Measurements from ENCODE around the gene SLC26A11.
"Not testable (repeated sequence)": the region's sequence is repeated elsewhere in the genome, so short reads cannot be mapped to it uniquely, and the experiment has no call there.

Gene SLC26A11

DNA sequence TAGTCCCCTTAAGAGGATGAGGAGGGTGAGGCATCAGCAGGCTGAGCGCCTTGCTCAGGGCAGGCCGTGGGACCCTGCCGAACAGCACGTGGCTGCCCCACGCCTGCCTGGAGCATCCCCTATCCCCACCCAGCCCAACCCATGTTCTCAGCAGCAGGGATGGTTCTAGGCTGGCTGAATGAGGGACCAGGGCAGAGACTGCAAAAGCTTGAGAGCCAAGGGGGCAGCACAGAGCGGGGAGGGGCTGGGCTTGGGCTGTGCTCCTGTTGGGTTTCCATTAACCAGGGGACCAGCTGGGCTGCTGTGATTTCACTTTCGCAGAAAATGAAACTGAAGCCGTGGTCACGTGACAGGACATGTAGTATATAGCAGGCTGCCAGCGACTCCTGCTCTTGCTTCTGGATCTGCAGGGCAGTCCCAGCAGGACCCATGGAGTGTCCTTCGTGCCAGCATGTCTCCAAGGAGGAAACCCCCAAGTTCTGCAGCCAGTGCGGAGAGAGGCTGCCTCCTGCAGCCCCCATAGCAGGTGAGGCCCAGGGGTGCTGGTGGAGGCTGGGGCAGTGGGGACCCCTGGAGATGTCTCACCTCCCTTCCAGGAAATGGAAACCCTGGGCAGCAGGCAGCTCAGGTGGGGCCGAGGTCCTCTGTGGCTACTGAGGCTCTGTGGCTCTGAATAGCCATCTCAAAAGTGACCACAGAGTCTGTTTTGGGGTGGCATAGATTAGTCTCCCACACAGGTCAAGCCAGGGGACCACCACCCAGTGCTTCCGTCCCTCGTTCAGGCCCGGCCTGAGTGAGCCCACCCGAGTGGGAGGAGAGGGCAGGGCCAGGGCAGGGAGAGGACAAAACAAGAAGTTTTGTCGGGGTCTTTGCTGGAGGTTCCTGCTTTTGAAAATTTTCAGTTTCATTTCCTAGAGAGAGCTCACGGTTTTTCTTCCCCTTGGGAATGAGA, 43.3 kb downstream of the SLC26A11 start:
- peak; percentile 80 for DNase-seq

DNA sequence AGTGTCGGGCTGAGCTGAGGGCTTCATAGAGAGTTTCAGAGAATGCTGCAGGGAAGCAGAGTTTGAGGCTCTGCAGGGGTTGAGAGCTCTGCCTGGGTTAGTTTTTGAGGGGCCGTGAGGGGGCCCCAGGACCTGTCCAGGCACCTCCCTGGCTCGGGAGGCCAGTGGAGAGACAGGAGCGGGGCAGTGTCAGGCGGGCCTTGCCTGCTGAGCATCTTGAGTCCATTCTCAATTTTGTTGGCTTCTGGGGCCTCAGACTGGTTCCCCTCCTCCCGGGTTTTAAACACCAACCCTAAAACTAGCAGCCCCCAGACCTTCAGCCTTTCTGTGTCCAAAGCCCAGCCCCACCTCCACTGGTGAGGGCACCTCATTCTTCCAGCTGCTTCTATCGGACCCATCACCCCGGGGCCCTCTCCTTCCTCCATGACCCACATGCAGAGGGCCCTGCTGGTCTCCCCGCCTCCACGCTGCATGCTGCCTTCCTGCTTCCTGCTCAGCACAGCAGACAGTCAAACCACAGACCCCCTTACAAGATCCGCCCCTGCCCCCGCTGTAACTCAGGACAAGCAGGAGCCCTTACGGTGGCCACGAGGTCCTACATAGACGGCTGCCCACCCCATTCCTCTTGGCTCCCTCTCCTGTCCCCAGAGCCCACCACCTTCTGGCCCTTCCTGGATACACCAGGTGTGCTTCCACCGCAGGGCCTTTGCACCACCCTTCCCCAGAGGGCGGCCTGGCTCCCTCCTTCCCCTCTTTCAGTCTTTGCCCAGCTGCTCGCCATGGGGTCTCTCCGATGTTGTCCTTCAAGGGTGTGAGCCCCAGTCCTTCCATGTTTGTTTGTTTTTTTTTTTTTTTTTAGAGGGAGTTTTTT, 44.2 kb downstream of the SLC26A11 start:
- DNase-seq: no peak

DNA sequence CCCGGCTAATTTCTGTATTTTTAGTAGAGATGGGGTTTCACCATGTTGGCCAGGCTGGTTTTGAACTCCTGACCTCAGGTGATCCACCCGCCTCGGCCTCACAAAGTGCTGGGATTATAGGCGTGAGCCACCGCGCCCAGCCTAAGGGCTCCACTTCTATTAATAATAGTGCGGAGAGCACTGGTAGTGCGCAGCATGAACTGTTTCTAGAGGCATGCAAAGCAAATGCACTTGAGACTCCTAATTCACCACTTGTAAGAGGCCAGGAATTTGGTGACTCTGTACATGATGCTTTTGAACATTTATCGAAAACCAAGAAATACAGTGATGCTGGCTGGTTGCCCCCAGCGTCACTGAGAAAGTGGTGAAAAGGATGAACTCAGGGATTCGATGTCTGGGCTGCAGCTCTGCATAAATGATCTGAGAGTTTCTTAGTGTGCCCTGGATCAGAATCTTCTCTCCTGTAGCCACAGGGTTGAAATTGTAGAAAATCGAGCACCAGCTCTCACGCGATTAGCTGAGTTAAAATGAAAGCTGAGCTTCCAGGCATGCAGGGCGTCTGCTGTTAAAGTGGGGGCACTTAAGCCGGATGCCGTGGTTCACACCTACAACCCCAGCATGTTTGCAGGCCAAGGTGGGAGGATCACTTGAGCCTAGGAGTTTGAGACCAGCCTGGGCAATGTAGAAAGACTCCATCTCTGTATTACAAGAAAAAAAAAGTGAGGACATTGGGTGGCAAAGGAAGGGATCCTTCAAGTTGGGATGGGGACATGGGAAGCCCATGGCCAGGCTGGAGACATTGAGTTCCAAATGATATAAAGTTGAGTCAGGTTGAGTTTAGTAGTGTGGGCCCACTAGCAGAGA, 45.2 kb downstream of the SLC26A11 start:
- no peak for DNase-seq

DNA sequence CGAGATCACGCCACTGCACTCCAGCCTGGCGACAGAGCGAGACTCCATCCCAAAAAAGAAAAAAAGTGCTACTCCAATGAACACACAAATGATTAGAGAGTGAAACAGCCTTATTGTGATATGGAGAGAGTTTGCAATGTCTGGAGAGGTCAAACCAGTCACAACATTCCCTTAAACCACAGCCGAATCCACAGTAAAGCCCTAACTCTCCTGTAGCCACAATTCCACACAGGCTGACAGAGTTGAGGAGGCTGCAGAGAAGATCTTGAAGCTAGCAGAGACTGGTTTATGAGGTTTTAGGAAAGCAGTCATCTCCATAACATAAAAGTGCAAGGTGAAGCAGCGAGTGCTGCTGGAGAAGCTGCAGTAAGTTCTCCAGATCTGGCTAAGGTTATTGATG, 47.2 kb downstream of the SLC26A11 start:
- no peak for DNase-seq

GRCh38 chr17:80268427-80268826, 48.2 kb downstream of the SLC26A11 start:
- DNase-seq: no peak

DNA sequence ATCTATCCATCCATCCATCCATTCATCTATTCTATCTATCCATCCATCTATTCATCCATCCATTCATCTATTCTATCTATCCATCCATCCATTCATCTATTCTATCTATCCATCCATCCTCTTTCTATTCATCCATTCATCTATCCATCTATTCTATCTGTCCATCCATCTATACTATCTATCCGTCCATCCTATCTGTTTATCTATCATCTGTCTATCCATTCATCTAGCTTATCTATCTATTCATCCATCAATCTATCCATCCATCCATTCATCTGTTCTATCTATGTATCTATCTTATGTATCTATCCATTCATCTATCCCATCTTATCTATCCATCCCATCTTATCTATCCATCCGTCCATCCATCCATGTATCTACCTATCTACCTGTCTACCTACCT, 49.2 kb downstream of the SLC26A11 start:
- DNase-seq: no peak

DNA sequence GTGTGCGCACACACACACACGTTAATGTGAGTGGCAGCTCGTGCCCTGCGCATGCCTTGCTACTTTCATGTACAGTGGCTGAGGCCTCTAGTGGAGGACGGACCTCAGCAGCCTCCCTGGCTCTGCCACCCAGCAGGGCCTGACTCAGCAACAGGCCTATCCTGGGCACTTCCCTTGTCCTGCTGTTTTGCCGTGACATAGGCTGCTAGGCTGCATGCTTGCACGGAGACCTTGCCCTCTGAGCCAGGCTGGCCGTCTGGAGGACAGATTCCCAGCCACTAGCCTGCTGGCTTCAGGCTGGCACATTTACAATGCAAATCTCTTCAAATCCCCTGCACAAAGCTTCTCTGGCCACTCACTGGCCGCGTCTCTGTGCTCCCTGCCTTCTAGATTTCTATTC, 49.9 kb downstream of the SLC26A11 start:
- DNase-seq: no peak

DNA sequence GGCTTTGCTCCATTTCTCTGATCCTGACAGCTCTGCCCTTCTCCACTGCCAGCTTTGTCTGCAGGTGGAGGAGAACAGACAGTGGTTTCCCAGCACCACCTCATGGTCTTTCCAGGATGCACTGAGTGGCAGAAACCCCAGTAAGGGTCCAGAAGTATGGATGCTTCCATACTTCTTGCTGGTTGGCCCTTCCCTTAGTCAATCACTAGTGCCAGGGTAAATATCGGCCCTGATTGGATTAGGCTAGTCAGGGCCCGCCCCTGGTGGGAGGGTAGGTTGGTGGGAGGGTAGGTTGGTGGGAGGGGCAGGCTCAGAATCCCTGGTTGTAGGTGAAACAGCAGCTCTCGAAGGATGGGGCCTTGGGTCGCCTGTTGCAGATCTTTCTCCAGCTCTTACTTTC, 50.6 kb downstream of the SLC26A11 start:
- DNase-seq: peak; percentile 56

- no peak for DNase-seq
These were observed 52.1 kb downstream of the SLC26A11 start for GRCh38 chr17:80272366-80272765.

- no peak for DNase-seq
These were observed 54.1 kb downstream of the SLC26A11 start for GRCh38 chr17:80274331-80274730.

DNA sequence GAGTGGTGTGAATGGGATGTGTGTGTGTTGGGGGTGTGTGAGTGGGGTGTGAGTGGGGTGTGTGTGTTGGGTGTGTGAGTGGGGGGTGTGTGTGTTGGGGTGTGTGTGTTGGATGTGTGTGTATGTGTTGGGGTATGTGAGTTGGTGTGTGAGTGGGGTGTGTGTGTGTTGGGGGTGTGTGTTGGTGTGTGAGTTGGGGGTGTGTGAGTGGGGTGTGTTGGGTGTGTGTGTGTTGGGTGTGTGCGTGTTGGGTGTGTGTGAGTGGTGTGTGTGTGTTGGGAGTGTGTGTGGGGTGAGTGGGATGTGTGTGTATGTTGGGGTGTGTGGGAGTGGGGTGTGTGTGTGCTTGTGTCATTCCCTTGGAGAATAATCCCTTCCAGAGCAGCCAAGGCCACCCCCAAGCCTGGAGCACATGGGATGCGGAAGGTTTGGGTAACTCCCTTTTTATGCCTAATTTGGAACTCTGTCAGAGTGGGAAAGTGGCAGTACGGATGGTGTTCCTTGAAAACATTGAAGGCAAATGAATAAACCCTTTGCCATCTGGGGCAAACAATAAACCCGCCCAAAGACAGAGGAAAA, 54.7 kb downstream of the SLC26A11 start:
- DNase-seq: no peak

- not testable (repeated sequence) for DNase-seq
These were observed 55.6 kb downstream of the SLC26A11 start for GRCh38 chr17:80275857-80276256.

DNA sequence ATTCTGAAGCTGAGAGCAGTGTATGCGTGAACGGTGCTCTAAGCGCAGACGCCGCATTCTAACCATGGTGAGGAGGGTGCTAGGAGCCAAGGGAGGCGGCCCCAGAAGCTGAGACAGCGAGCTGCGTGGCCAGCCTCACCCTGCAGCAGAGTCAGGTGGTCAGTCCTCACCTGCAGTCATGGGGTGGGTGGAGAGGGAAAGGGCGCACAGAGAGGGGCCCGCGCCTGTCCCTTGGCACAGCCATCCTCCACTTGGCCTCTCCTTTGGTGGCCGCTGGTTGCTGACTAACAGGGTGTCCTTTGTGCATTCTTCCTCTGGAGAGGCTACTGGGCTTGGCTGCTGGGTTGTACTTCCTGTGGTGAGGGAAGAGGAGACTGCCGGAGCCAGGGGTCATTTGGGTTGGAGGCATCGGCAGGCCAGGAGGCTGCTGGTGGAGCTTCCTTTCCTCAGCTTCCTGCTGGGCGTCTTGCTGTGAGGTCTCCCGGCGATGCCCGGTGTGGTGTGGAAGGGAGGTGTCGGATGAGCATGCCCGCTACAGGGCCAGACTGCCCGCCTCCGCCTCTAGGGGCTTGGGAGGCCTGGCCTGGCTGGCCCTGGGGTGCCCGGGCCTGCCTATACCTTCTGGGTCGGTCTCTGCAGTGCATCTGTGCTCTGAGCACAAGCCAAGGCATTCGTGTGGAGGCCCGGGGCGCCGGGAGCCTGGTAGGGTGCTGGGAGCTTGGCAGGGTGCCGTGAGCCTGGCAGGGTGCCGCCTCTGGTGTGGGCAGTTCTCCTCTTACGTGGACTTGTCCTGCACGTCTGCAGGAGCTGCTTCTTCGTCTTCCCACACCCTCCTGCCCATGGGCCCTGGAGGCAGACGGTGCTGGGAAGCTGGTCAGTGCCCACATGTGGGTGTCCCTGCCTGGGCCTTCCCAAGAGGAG, 57.8 kb downstream of the SLC26A11 start:
- no peak for DNase-seq

- DNase-seq: no peak
These were observed 59.7 kb downstream of the SLC26A11 start for GRCh38 chr17:80279895-80280294.

- no peak for DNase-seq
These were observed 61.3 kb downstream of the SLC26A11 start for GRCh38 chr17:80281516-80281915.

GRCh38 chr17:80283116-80283852, 63.1 kb downstream of the SLC26A11 start:
- no peak for DNase-seq

GRCh38 chr17:80284631-80285030, 64.4 kb downstream of the SLC26A11 start:
- DNase-seq: no peak

- DNase-seq: no peak
These were observed 65.2 kb downstream of the SLC26A11 start for GRCh38 chr17:80285237-80285920.

DNA sequence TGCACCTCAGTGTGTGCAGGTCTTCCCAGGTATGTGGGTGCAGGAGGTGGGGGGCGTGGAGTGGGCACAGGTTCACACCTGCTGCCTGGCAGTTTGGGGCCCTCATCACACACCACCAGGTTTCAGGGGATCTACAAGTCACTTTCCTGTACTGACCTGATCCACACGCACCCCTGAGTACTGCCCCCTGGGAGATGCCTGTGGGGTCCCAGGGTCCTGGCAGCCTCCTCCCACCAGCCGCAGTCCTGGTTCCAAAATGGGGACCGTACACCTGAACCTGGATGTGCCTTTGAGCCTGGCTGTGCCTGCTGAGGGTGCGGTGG, 66.4 kb downstream of the SLC26A11 start:
- no peak for DNase-seq

- DNase-seq: no peak
These were observed 66.8 kb downstream of the SLC26A11 start for GRCh38 chr17:80287038-80287437.

Data from eye (tissue), 1 donor.